Tibial nerve (tissue), 4 donors: ENCODE results near the gene RPTOR. TPM values are rescaled to one million over a fixed set of nuclear protein-coding genes. Genes with fewer than 3 reads are reported as not detected.

Source experiments
- DNase-seq, 2 donors: peaks; one replicate each; pipeline ENCODE4 v3.0.0-alpha.2; 2019; ENCODE audit warnings: low spot score in 2 of 2
- H3K27ac ChIP-seq, 4 donors: fragments of 200-600 bp; sonication (generic) in 3 of 4; one replicate each; pipeline ENCODE4 v1.5.1; 2017 to 2019; ENCODE audit warnings: mild to moderate bottlenecking in 1 of 4
- H3K27me3 ChIP-seq, 2 donors: fragments of 200-600 bp; sonication (generic) in 1 of 2; one replicate each; pipeline versions ENCODE4 v1.5.1 to v1.6.0; 2017 to 2019
- H3K36me3 ChIP-seq, 3 donors: fragments of 200-600 bp; sonication (generic); one replicate each; pipeline ENCODE4 v1.5.1; 2018 to 2019
- H3K4me1 ChIP-seq, 4 donors: fragments of 200-600 bp; sonication (generic) in 3 of 4; one replicate each; pipeline ENCODE4 v1.5.1; 2017 to 2019
- H3K4me3 ChIP-seq, 4 donors: fragments of 200-600 bp; sonication (generic) in 3 of 4; one replicate each; pipeline ENCODE4 v1.5.1; 2017 to 2019; ENCODE audit warnings: mild to moderate bottlenecking in 1 of 4, moderate library complexity in 1 of 4
- H3K9me3 ChIP-seq, 4 donors: fragments of 200-600 bp; sonication (generic) in 3 of 4; one replicate each; pipeline ENCODE4 v1.5.1; 2017 to 2019
- CTCF ChIP-seq, 5 experiments: fragments of 200-600 bp in 3 of 5; fragments of 450-650 bp in 2 of 5; sonication (generic) in 3 of 5; IDR thresholded peaks; one replicate each; pipeline ENCODE4 v1.5.1; 2016 to 2019; ENCODE audit warnings: antibody characterized with exemption in 5 of 5, mild to moderate bottlenecking in 3 of 5, moderate library complexity in 2 of 5
- EP300 ChIP-seq, 2 donors: sonication (generic); formaldehyde crosslinking; IDR thresholded peaks; one replicate each; pipeline ENCODE4 v1.6.1; 2017; ENCODE audit warnings: antibody characterized with exemption in 2 of 2, mild to moderate bottlenecking in 1 of 2
- POLR2A ChIP-seq, 2 donors: fragments of 450-650 bp; IDR thresholded peaks; one replicate each; pipeline ENCODE4 v1.6.1; 2017; ENCODE audit warnings: antibody characterized with exemption in 2 of 2, mild to moderate bottlenecking in 2 of 2, moderate library complexity in 2 of 2
- WGBS, 2 donors: methylation state at CpG; one replicate each; pipeline ENCODE4 v1.1.5; 2018; 5-methylcytosine and 5-hydroxymethylcytosine counted together
- total RNA-seq, 4 donors: library from RNA; depleted of rRNA; stranded (reverse); fragments of >200 nt; gene quantifications; one replicate each; pipeline ENCODE4 v1.1.0, GENCODE V29; 2016

The RPTOR gene
- total RNA-seq, 4 donors from 2014 or later: 34.7 to 56.4 (median 40.1) TPM

GRCh38 chr17:80705988-80706387 lies 161.3 kb downstream of the RPTOR start:
- Histone ChIP-seq H3K9me3 (no peaks in the 10 kb centered on the region), H3K27ac (no peak overlapping the region), H3K36me3 (peaks cover 0 to 20% (median 0%) of the 10 kb centered on the region in 3 donors), H3K4me1 (peaks cover 0 to 3% (median 0%) of the 10 kb centered on the region in 4 donors), H3K4me3 (no peak overlapping the region), H3K27me3 (no peaks in the 10 kb centered on the region)
- TF ChIP-seq EP300 (IDR thresholded peaks at IDR 0.05): no peak
- TF ChIP-seq POLR2A (IDR thresholded peaks at IDR 0.05): no peak
- TF ChIP-seq CTCF (IDR thresholded peaks at IDR 0.05): no peak
- WGBS, 2 donors: 63 to 64% methylated on average over 5 of the region's 5 CpGs
- no peak for DNase-seq

- Histone ChIP-seq H3K4me3 (no peak overlapping the region), H3K36me3 (peaks cover 0 to 20% (median 0%) of the 10 kb centered on the region in 3 donors), H3K27me3 (no peaks in the 10 kb centered on the region), H3K4me1 (peaks cover 0 to 3% (median 0%) of the 10 kb centered on the region in 4 donors), H3K27ac (no peak overlapping the region), H3K9me3 (no peaks in the 10 kb centered on the region)
- no peak for TF ChIP-seq POLR2A (IDR thresholded peaks at IDR 0.05)
- TF ChIP-seq EP300 (IDR thresholded peaks at IDR 0.05): no peak
- no peak for TF ChIP-seq CTCF (IDR thresholded peaks at IDR 0.05)
- no peak for DNase-seq
- WGBS, 2 donors: 32 to 54% methylated on average over 5 of the region's 5 CpGs
These were observed 161.8 kb downstream of the RPTOR start for GRCh38 chr17:80706463-80706867.

- Histone ChIP-seq H3K36me3 (peaks cover 0 to 20% (median 0%) of the 10 kb centered on the region in 3 donors), H3K27ac (no peak overlapping the region), H3K27me3 (no peaks in the 10 kb centered on the region), H3K9me3 (no peaks in the 10 kb centered on the region), H3K4me3 (no peak overlapping the region), H3K4me1 (peaks cover 0 to 3% (median 0%) of the 10 kb centered on the region in 4 donors)
- no peak for DNase-seq
- no peak for TF ChIP-seq CTCF (IDR thresholded peaks at IDR 0.05)
- TF ChIP-seq POLR2A (IDR thresholded peaks at IDR 0.05): no peak
- TF ChIP-seq EP300 (IDR thresholded peaks at IDR 0.05): no peak
- 85 to 95% methylated on average over 6 of the region's 6 CpGs for WGBS, 2 donors
These were observed 163.8 kb downstream of the RPTOR start for GRCh38 chr17:80708480-80708879.

GRCh38 chr17:80709090-80709695 lies 164.6 kb downstream of the RPTOR start:
- H3K27me3 ChIP-seq: no peaks in the 10 kb centered on the region
- DNase-seq: no peak
- H3K9me3 ChIP-seq: no peaks in the 10 kb centered on the region
- no peak for TF ChIP-seq CTCF (IDR thresholded peaks at IDR 0.05)
- TF ChIP-seq EP300 (IDR thresholded peaks at IDR 0.05): no peak
- WGBS, 2 donors: 94 to 95% methylated on average over 28 of the region's 28 CpGs
- H3K36me3 ChIP-seq: peaks cover 0 to 20% (median 0%) of the 10 kb centered on the region in 3 donors
- no peak overlapping the region for H3K27ac ChIP-seq
- H3K4me1 ChIP-seq: peaks cover 0 to 3% (median 0%) of the 10 kb centered on the region in 4 donors
- no peak overlapping the region for H3K4me3 ChIP-seq

- 52 to 57% methylated on average over 4 of the region's 4 CpGs for WGBS, 2 donors
These were observed 166.2 kb downstream of the RPTOR start for GRCh38 chr17:80710714-80711302.

More at GRCh38 chr17:80710714-80711302, 166.2 kb downstream of the RPTOR start:
- H3K4me3 ChIP-seq: no peak overlapping the region
- peaks cover 0 to 3% (median 0%) of the 10 kb centered on the region in 4 donors for H3K4me1 ChIP-seq
- H3K36me3 ChIP-seq: peaks cover 0 to 20% (median 0%) of the 10 kb centered on the region in 3 donors
- TF ChIP-seq POLR2A (IDR thresholded peaks at IDR 0.05) (no peak), CTCF (IDR thresholded peaks at IDR 0.05) (no peak), EP300 (IDR thresholded peaks at IDR 0.05) (no peak)
- no peak overlapping the region for H3K27ac ChIP-seq
- no peaks in the 10 kb centered on the region for H3K27me3 ChIP-seq
- peaks cover 0 to 13% (median 0%) of the 10 kb centered on the region in 4 donors for H3K9me3 ChIP-seq
- no peak for DNase-seq
